OCI-LY7 (cell line): ENCODE data around the gene S100A8. TPM values are rescaled to one million over a fixed set of nuclear protein-coding genes. Genes with fewer than 3 reads are reported as not detected.

Source experiments
- BruUV-seq: library from RNA; stranded (reverse); fragments of 400-500 nt; replicated peaks from 2 replicates; lab custom pipeline; 2021; lab: Mats Ljungman, UMichigan
- CTCF ChIA-PET: fragments of 300-600 bp; sonication (Branson Sonifier 250); formaldehyde crosslinking; loops from one replicate; lab custom pipeline; 2022; ENCODE audit warnings: antibody characterized with exemption; ENCODE audit not compliant: unreplicated experiment; lab: Charles Lee
- POLR2A ChIA-PET: fragments of 300-600 bp; sonication (Branson Sonifier 250); formaldehyde crosslinking; loops from one replicate; lab custom pipeline; 2022; ENCODE audit warnings: antibody characterized with exemption; lab: Charles Lee
- DNase-seq: peaks from one replicate; pipeline ENCODE4 v3.0.0-alpha.2; 2015; ENCODE audit warnings: low spot score
- H2AFZ ChIP-seq: fragments of 200-600 bp; sonication (generic), shearing (Covaris generic); 2 replicates; pipeline ENCODE4 v1.6.1; 2014; ENCODE audit warnings: mild to moderate bottlenecking, antibody characterized with exemption, low read length, moderate library complexity
- H3K27ac ChIP-seq: fragments of 200-600 bp; sonication (generic); 2 replicates; pipeline ENCODE4 v1.5.1; 2014; ENCODE audit warnings: mixed run types, low read depth, mild to moderate bottlenecking, moderate library complexity, low read length, inconsistent platforms; ENCODE audit not compliant: poor library complexity, severe bottlenecking
- H3K36me3 ChIP-seq: fragments of 200-600 bp; sonication (generic); 2 replicates; pipeline ENCODE4 v1.6.1; 2014; ENCODE audit warnings: mild to moderate bottlenecking, antibody characterized with exemption, low read length, moderate library complexity, mixed read lengths; ENCODE audit not compliant: insufficient read depth
- H3K4me1 ChIP-seq: fragments of 200-600 bp; sonication (generic); 2 replicates; pipeline ENCODE4 v1.5.1; 2014; ENCODE audit warnings: mild to moderate bottlenecking, low read length; ENCODE audit not compliant: insufficient read depth, poor library complexity, severe bottlenecking
- H3K4me2 ChIP-seq: fragments of 200-600 bp; sonication (generic); 2 replicates; pipeline ENCODE4 v1.6.1; 2014; ENCODE audit warnings: mild to moderate bottlenecking, low read length
- H3K4me3 ChIP-seq: fragments of 200-600 bp; sonication (generic); 2 replicates; pipeline ENCODE4 v1.5.1; 2014; ENCODE audit warnings: mild to moderate bottlenecking, low read depth, low read length; ENCODE audit not compliant: poor library complexity, severe bottlenecking
- H3K79me2 ChIP-seq: fragments of 200-600 bp; sonication (generic); 2 replicates; pipeline ENCODE4 v1.6.1; 2016; ENCODE audit warnings: low read depth, mild to moderate bottlenecking, low read length, moderate library complexity, mixed read lengths; ENCODE audit not compliant: insufficient read depth
- H3K9me2 ChIP-seq: fragments of 200-600 bp; sonication (generic); 2 replicates; pipeline ENCODE4 v1.6.1; 2016; ENCODE audit warnings: mild to moderate bottlenecking, low read length, mixed read lengths; ENCODE audit not compliant: insufficient read depth
- H3K9me3 ChIP-seq: fragments of 200-600 bp; sonication (generic); 2 replicates; pipeline ENCODE4 v1.6.1; 2014; ENCODE audit warnings: mild to moderate bottlenecking, mixed run types, low read length, mixed read lengths
- H4K20me1 ChIP-seq: fragments of 200-600 bp; sonication (generic); 2 replicates; pipeline ENCODE4 v1.6.1; 2014; ENCODE audit warnings: mild to moderate bottlenecking, antibody characterized with exemption, low read length, moderate library complexity, mixed read lengths; ENCODE audit not compliant: insufficient read depth
- EZH2phosphoT487 ChIP-seq: fragments of 200-600 bp; sonication (generic); IDR thresholded peaks from 2 replicates; pipeline ENCODE4 v1.6.1; 2018; ENCODE audit warnings: low read depth, borderline replicate concordance, mild to moderate bottlenecking, mixed run types, antibody characterized with exemption, low read length, moderate library complexity, mixed read lengths
- intact Hi-C: fragments of 100-400 bp; cut with micrococcal nuclease; formaldehyde crosslinking; loops from one replicate; pipeline ENCODE4 v1.10.0; 2022; ENCODE audit not compliant: unreplicated experiment
- total RNA-seq, 2 experiments: library from RNA; depleted of rRNA in 1 of 2; stranded (reverse); fragments of >200 nt in 1 of 2; shearing (Covaris generic) in 1 of 2; gene quantifications; 2 replicates each; pipeline ENCODE4 v1.2.3, GENCODE V29; 2014 to 2022
- TF ChIP-seq, protein P1 (sequence below): fragments of 200-600 bp; sonication (generic); conservative IDR thresholded peaks from 2 replicates; pipeline ENCODE4 v1.5.1; 2014; ENCODE audit warnings: mild to moderate bottlenecking, antibody characterized with exemption, low read length, moderate library complexity, mixed read lengths

The S100A8 gene
- total RNA-seq, 2 experiments from 2014 or later = not detected

DNA sequence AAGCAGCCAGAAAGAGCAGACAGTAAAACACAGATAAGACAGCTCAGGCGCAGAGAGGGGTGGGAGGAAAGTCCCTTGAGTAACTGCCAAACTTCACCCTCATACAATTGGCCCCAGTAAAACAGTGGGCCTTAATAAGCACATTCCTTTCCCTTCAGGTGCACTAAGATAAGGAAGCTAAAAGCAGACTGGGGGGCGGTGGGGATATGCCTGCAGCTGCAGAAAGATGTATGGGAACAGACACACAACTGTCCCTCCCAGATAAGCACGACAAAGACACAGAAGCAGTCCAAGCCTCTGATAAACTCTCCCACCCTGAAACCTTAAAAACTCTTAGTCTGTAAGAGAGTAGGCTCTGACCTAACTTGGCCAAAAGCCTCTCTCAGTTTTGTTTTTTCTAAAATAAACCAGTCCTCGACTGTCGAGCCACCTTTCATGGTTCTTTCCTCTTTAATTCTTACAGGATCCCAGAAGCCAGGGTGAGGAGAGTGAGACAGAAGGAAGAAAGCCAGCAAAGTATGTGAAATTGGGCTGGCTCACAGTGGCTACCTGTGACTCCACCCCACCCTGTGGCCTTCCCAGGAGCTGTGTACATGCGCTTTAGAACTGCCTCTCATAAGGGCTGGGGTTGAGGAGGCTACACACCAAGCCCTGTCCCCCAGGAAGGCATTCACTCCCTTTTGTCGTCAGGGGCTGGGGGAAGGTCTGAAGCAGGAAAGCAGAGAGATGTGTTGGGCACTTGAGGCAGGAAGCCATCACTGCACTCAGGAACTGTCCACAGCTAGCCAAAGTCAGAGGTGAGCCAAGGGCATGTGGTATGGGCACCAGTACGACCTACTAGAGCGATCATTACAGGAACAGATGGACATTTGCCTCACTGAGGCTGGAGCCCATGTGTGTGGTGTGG lies 46.8 kb downstream of the S100A8 start:
- H3K9me3 ChIP-seq = no peaks in the 10 kb centered on the region
- no peak overlapping the region for H3K4me3 ChIP-seq
- ChIA-PET POLR2A (no interaction called here), CTCF (no interaction called here)
- H2AFZ ChIP-seq = no peak overlapping the region
- H3K4me1 ChIP-seq = no peaks in the 10 kb centered on the region
- H3K79me2 ChIP-seq = no peaks in the 10 kb centered on the region
- BruUV-seq = no TSS peak
- H3K4me2 ChIP-seq = no peak overlapping the region
- intact Hi-C loops = no loop called here
- H3K27ac ChIP-seq = no peak overlapping the region
- H3K9me2 ChIP-seq = no peaks in the 10 kb centered on the region
- no peak for DNase-seq
- TF ChIP-seq, protein P1, sequence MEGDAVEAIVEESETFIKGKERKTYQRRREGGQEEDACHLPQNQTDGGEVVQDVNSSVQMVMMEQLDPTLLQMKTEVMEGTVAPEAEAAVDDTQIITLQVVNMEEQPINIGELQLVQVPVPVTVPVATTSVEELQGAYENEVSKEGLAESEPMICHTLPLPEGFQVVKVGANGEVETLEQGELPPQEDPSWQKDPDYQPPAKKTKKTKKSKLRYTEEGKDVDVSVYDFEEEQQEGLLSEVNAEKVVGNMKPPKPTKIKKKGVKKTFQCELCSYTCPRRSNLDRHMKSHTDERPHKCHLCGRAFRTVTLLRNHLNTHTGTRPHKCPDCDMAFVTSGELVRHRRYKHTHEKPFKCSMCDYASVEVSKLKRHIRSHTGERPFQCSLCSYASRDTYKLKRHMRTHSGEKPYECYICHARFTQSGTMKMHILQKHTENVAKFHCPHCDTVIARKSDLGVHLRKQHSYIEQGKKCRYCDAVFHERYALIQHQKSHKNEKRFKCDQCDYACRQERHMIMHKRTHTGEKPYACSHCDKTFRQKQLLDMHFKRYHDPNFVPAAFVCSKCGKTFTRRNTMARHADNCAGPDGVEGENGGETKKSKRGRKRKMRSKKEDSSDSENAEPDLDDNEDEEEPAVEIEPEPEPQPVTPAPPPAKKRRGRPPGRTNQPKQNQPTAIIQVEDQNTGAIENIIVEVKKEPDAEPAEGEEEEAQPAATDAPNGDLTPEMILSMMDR = no peak
- no peak for TF ChIP-seq EZH2phosphoT487
- H3K36me3 ChIP-seq = no peaks in the 10 kb centered on the region
- no peaks in the 10 kb centered on the region for H4K20me1 ChIP-seq

DNA sequence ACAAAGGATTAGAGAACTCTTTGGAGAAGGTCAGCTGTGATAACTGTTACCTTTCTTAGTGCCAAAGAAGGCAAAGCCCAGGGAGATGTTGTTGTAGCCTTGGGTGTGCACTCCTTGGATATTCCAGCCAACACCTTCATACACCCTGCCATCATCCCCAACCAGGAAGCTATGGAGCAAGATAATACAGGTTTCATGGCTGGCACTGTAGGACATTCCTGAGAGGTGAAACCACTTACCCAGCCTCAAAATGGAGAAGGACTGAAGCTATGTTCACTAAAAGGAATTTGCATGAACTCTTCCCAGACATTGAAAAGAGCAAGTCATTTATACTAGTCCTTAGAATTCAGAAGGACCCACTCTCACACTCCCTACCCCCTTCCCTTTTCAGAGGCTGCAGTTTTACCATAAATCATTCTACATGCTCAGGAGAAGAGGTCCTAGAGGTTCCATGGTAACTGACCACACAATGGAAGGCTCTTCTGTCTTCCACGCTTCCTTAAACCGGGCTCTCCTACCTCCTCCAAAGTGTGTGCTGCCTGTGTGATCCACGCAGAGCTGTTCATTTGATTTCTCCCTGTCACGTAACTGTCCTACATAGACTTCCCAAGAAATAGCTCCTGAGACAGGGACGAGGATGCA lies 47.7 kb downstream of the S100A8 start:
- ChIA-PET CTCF (no interaction called here), POLR2A (no interaction called here)
- H3K9me3 ChIP-seq = no peaks in the 10 kb centered on the region
- TF ChIP-seq, protein P1 = no peak
- no peak for TF ChIP-seq EZH2phosphoT487
- BruUV-seq = no TSS peak
- no peaks in the 10 kb centered on the region for H3K79me2 ChIP-seq
- H3K9me2 ChIP-seq = no peaks in the 10 kb centered on the region
- H3K4me1 ChIP-seq = no peaks in the 10 kb centered on the region
- no peak overlapping the region for H3K4me2 ChIP-seq
- H3K27ac ChIP-seq = no peak overlapping the region
- no peaks in the 10 kb centered on the region for H4K20me1 ChIP-seq
- intact Hi-C loops = no loop called here
- no peak for DNase-seq
- no peak overlapping the region for H2AFZ ChIP-seq
- H3K4me3 ChIP-seq = no peak overlapping the region
- H3K36me3 ChIP-seq = no peaks in the 10 kb centered on the region

DNA sequence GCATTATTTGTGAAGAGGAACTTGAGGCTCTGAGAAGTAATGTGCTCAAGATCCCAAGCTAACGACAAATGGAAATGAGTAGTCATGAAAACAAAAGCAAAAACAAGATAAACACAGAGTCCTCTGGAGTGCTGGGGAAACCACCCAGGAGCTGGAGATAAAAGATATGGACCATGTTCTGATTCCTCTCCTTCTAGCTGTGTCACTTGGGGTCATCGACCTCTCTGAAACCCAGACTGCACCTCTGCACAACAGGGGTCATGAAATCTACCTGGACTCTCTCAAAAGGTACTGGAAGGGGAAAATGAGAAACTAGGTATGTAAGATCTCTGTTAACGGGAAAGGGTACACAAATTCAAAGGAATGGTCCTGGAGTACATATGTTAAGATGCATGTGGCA lies 48.7 kb downstream of the S100A8 start:
- POLR2A ChIA-PET = interaction anchor here (0.6 kb wide), 1 partner anchor 174 kb away, joined by 3 read pairs; no protein-coding TSS in a partner anchor
- H3K79me2 ChIP-seq = no peaks in the 10 kb centered on the region
- TF ChIP-seq, protein P1 = no peak
- TF ChIP-seq EZH2phosphoT487 = no peak
- H3K4me3 ChIP-seq = no peak overlapping the region
- BruUV-seq = no TSS peak
- intact Hi-C loops = no loop called here
- H3K9me3 ChIP-seq = no peaks in the 10 kb centered on the region
- H2AFZ ChIP-seq = no peak overlapping the region
- no peaks in the 10 kb centered on the region for H4K20me1 ChIP-seq
- no peaks in the 10 kb centered on the region for H3K4me1 ChIP-seq
- CTCF ChIA-PET = no interaction called here
- no peak overlapping the region for H3K27ac ChIP-seq
- no peaks in the 10 kb centered on the region for H3K9me2 ChIP-seq
- no peak for DNase-seq
- no peaks in the 10 kb centered on the region for H3K36me3 ChIP-seq
- H3K4me2 ChIP-seq = no peak overlapping the region
